ENCODE results near the gene OVOL1.

The OVOL1 gene

DNA sequence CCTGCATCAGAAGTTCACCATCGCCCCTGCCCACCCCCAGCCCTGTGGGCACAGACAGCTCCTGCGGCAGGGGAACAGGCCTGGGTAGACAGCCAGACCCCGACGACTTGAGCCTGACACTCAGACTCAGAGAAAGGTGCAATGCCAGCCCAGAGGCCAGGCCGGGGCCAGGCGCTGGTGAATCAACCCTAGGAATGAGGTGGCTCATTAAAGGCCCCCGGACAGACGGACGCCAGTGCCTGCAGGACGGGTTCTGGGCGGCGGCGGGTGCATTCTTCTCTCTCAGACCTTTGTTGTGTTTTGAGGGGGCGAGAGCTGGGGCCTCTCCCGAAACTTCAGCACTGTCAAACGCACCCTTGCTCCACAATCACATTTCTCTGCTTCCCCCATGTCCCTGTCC lies 5.6 kb downstream of the OVOL1 start:
- no peak for DNase-seq

GRCh38 chr11:65793144-65793581 lies 6.3 kb downstream of the OVOL1 start:
- DNase-seq: no peak

DNA sequence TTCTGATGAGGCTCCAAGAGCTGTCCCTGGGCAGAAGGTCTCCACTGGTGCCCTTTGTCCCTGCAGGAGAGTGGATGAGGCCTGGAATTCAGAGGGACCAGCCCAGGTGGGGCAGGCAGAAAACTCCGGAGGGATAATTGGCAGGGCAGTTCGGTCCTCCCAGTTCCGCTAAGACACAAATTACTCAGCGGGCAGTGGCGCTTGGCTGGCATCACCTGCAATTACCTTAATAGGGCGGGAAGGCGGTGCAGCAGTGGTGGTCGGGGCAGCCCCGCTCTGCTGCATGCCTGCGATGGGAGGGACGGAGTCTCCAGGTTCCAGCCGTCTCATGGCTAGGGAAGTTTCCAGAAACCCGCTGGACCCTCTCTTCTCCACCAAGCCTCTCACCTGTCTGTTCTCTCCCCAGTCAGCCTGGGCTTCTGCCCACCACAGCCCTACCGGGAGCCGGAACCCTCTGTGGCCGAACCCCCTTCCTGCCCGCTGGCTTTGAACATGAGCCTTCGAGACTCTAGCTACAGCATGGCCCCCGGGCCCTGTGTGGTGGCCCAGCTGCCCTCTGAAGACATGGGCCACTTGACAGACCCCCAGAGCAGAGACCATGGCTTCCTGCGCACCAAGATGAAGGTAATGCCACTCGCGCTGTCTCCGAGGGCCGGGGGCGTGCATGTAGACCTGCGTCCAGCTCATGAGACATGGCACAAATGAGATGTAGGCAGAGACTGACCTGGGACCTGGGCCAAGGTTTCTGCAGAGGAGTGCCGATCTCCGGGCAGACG lies 7.0 kb downstream of the OVOL1 start:
- DNase-seq: no peak

GRCh38 chr11:65794570-65795510 lies 8.0 kb downstream of the OVOL1 start:
- DNase-seq: no peak

GRCh38 chr11:65796726-65797601 lies 10.1 kb downstream of the OVOL1 start:
- DNase-seq: no peak

DNA sequence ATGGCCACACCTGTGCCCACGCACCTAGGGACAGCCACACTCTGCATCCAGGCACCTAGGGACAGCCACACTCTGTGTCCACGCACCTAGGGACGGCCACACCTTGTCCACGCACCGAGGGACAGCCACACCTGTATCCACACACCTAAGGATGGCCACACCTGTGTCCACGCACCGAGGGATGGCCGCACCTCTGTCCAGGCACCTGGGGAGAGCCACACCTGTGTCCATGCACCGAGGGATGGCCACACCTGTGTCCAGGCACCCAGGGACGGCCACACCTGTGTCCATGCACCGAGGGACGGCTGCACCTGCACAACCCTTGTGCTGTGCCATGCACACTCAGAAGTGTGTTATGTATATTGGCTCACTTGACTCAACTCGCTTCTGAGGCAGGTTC lies 10.8 kb downstream of the OVOL1 start:
- no peak for DNase-seq

GRCh38 chr11:65798882-65799281 lies 12.0 kb downstream of the OVOL1 start:
- DNase-seq: no peak

DNA sequence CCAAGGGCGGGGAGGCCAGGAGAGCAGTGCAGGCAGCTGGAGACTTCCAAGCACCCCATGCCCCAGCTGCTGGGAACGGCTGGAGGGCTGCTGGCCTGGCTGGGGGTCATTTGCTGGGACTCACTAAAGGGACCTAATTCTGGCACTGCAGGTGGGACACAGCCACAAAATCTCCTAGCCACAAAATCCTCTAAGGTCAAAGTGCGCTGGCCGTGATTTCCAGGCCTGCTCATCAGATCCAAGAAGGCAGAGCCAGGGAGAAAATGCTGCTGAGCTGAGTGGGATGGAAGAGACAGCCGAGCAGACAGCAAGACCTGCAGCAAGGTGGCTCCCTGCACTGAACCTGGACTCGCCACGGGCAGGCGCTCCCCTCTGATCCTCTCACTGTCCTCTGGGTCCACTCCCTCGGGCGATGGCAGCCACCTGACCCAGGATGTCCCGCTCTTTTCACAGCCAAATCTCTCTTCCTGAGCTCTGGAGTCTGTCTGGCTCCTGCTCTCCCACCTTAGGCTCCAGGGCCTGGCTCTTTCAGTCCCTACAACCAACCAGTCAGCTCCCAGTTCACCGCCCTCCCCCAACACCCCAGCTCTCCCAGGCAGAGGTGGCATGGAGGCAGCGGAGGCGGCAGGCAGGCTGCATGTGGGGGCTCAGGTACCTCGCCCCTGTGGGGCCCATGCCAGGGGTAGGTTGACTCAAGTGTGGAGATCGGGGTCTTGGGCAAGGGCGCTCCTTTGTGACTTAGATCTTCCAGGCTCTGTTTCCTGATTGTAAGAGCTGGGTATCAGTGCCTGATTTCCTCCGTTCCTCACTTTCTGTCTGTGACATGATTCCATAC lies 14.5 kb downstream of the OVOL1 start:
- DNase-seq: no peak

DNA sequence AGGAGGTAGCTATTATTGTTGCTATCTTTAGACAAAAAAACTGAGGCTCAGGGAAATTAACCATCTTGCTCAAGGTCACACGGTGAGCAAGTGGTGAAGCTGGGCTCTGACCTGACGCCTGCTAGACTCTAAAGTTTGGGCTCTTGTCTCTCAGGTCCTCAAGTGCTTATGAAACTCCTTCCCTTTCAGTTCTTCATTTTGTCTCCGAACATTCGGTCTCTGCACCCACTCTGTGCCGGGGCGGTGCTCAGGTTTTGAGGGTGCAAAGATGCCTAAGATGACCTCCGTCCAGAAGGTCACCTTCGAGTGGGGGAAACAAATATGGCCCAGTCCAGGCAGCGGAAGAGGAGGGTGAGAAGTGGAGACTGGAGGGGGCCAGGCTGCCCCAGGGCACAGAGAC lies 16.0 kb downstream of the OVOL1 start:
- DNase-seq: no peak

DNA sequence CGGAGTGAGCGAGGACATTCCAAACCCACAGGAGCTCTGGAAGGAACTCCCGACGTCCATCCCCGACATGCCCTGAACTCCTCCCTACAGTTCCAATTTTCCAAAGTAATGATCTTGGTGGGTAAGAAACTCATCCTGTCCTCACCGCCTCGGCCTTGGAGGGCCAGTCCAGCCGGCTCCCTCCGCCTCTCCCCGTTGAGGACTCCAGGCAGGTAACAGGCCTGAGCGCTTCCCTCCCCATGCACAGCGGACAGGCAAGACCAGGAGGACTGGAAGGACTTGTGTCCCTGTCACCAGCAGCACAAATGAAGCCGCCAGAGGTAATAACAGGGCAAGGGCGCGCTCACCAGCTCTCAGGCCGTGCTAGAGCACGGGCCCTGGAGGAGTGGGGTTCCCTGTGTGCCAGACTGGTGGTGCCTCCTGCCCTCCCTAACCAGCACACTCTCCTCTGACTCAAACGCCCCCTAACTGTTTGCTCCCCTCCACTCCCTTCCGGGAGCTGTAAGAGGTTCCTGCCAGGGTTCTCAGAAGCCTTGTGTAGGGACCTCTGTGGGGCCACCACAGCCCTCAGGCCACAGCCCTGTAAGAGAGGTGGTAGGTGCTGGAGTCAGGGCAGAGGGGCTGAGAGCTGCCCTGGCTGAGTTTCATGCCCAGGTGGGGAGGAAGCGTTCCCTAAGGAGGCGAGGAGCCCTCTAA lies 17.1 kb downstream of the OVOL1 start:
- no peak for DNase-seq

GRCh38 chr11:65806979-65807378 lies 20.1 kb downstream of the OVOL1 start:
- no peak for DNase-seq

GRCh38 chr11:65808744-65809341 lies 22.0 kb downstream of the OVOL1 start:
- DNase-seq: no peak

DNA sequence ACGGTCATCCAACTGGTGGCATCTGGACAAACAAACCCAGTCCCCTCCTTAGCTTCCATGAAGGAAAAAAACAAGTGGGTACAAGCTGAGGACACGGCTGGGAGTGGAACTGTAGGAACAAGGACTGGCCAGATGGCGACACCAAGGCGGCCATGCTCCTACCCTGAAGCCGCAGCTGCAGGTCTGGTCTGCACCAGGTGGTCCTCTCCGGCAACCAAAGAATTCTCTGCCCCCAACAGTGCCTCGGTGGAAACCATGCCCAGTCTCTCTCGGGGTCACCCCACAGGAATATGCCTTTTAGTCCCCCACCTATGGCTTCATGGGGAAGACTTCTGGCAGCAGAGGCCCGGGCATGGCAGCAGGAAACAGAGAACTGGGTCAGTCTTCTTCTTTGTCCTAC lies 22.6 kb downstream of the OVOL1 start:
- no peak for DNase-seq

DNA sequence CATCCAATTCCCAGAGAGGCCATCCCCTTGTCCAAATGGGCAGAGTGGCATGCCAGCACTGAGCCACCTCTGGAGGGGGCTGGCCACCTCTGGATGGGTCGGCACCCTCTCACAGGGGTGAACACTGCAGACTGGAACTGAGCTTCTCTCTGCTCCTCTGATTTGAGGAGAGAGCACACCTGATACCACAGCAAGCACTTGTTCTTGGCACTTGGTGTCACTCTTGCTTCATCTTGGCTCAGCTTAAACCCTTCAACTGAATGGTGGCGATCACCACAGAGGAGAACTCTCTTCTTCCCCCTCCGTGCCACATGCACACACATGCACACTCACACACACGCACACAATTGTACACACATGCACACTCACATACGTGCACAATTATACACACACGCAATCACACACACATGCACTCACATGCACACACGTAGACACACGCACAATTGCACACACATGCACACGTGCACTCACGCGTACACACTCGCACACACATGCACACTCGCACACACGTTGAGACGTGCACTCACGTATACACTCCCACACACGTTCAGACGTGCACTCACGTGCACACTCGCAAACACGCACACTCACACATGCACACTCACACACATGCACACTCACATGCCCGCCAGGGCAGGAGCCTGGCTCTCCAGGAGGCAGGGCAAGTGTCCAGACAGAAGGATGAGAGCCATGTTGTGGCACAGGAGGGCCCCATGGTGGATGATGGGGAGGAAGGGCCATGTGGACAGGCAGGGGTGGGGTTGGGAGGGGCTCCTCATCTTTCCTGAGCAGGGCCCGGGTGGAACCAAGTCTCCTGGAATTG lies 23.4 kb downstream of the OVOL1 start:
- DNase-seq: no peak

DNA sequence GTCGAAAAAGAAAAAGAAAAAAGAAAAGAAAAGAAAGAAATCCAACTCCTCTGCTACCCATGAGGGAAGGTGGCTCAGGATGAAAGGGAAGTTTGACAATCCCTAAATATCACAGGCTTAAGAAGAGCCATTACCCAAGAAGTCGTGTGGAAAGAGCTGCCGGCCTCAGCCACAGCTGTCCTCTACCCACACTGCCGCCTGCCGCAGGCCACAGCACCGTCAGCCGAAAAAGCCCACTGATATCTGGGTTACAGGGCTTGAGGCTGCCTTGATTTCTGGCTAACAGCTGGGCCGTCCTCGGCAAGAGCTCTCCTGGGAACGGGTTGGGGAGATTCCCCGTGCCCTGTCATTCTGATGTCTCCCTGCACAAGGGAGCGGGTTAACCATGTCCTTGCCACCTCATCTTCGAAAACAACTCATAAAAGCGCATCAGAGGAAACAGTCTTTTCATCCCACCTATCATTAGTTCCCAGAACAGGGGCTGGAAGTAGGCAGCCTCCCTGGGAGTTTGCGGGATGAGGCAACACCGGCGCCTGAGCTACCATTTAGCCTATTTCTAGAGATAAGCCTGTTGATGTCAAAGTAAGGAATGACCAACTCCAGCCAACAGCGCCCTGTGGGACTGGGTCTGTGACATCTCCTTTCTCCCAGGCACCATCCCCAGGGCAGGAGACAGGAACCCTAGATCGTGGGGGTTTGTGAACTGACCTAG lies 25.1 kb downstream of the OVOL1 start:
- no peak for DNase-seq

GRCh38 chr11:65814131-65814985 lies 27.5 kb downstream of the OVOL1 start:
- no peak for DNase-seq

DNA sequence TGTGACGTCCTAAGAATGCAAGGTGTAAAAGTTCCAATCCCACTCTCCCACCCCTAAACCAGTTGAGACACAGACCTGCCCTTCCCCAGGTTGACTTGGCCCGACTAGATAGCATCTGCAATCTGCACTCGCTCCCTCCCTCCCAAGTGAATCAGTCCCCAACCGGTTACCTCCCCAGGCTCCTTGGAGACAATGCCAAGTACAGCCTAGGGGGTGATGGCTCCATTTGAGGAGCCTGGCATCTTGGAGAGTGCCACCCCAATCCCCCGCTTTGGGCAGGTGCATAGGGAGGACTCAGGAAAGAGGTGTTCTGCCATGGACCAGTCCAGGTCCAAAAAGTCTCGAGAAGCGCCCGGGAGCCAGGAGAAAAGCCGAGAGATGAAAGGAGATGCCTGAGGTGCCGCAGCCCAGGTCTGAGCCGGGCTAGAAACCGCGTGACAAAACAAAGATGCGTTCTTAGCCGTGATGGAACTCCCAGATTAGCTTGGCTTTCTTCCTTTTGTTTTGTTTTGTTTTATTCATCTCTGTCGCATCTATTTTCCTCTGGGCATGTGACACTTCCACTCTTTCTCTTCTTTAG lies 28.2 kb downstream of the OVOL1 start:
- DNase-seq: no peak

GRCh38 chr11:65816696-65817095 lies 29.8 kb downstream of the OVOL1 start:
- no peak for DNase-seq
